H1 (cell line): ENCODE results near the gene LAMA3. TPM values are rescaled to one million over a fixed set of nuclear protein-coding genes. Genes with fewer than 3 reads are reported as not detected.

Source experiments
- CBX5 ChIP-seq: fragments of 300-800, 300-1000 bp; sonication (generic); IDR thresholded peaks from 2 replicates; pipeline ENCODE4 v1.7.1; 2016; ENCODE audit warnings: antibody characterized with exemption, low read length, low read depth
- CEBPB ChIP-seq: IDR thresholded peaks from 2 replicates; pipeline ENCODE4 v1.6.1; 2012; ENCODE audit warnings: low read depth, low read length
- CHD1 ChIP-seq: IDR thresholded peaks from 2 replicates; pipeline ENCODE4 v1.6.1; 2012; ENCODE audit warnings: low read depth, low read length, improper control_type of control experiment
- CTCF ChIP-seq, 3 experiments: IDR thresholded peaks; 1 replicate in 2 of 3; 2 replicates in 1 of 3; pipeline versions ENCODE4 v1.5.1 to v1.6.1; 2011; ENCODE audit warnings: low read length in 3 of 3, mild to moderate bottlenecking in 3 of 3, inconsistent platforms in 2 of 3, low read depth in 1 of 3, moderate library complexity in 1 of 3; ENCODE audit not compliant: insufficient read depth in 1 of 3; ENCODE audit errors: control extremely low read depth in 1 of 3
- KDM4A ChIP-seq: IDR thresholded peaks from one replicate; pipeline ENCODE4 v1.7.1; 2012; ENCODE audit warnings: low read depth, mild to moderate bottlenecking, moderate library complexity, low read length, inconsistent platforms; ENCODE audit not compliant: severe bottlenecking
- POU5F1 ChIP-seq: IDR thresholded peaks from 2 replicates; pipeline ENCODE4 v1.6.1; 2011; ENCODE audit warnings: low read depth, mild to moderate bottlenecking, low read length, moderate library complexity
- SIN3A ChIP-seq, 2 experiments: IDR thresholded peaks in 1 of 2; conservative IDR thresholded peaks in 1 of 2; 2 replicates each; pipeline ENCODE4 v1.6.1; 2011 to 2012; ENCODE audit warnings: low read length in 2 of 2, improper control_type of control experiment in 1 of 2, low read depth in 1 of 2, mild to moderate bottlenecking in 1 of 2
- SP1 ChIP-seq: IDR thresholded peaks from 2 replicates; pipeline ENCODE4 v1.6.1; 2011; ENCODE audit warnings: low read depth, low read length
- polyA plus RNA-seq, 7 experiments: library from polyadenylated mRNA; depleted of rRNA in 3 of 7; stranded (reverse) in 5 of 7; unstranded in 2 of 7; fragments of >200 nt in 5 of 7; fragments of 200-250 nt in 2 of 7; gene quantifications; 1 replicate in 5 of 7; 2 replicates in 1 of 7; 4 replicates in 1 of 7; pipeline versions ENCODE4 v1.2.1 to v1.2.3, GENCODE V29; 2011 to 2013; ENCODE audit warnings: missing spikeins in 2 of 7, mixed read lengths in 2 of 7
- total RNA-seq: library from RNA; stranded (reverse); fragmentation: NEBNext Ultra II Directional; extraction: Animal tissue kit (Norgen Biotek cat#: 25700); gene quantifications from 2 replicates; pipeline ENCODE4 v1.2.1, GENCODE V29; 2021
- TF ChIP-seq, protein P1 (sequence below): fragments of 300-600 bp; sonication (generic); IDR thresholded peaks from 2 replicates; pipeline ENCODE4 v1.7.1; 2012; ENCODE audit warnings: low read length, moderate library complexity, mild to moderate bottlenecking, inconsistent platforms; ENCODE audit not compliant: insufficient replicate concordance

Gene LAMA3
- total and polyA plus RNA-seq, 2 of the 8 experiments (the other 6 are each of a cell fraction or from before 2014, with no cell fraction given): 0.76 to 5.0 TPM

DNA sequence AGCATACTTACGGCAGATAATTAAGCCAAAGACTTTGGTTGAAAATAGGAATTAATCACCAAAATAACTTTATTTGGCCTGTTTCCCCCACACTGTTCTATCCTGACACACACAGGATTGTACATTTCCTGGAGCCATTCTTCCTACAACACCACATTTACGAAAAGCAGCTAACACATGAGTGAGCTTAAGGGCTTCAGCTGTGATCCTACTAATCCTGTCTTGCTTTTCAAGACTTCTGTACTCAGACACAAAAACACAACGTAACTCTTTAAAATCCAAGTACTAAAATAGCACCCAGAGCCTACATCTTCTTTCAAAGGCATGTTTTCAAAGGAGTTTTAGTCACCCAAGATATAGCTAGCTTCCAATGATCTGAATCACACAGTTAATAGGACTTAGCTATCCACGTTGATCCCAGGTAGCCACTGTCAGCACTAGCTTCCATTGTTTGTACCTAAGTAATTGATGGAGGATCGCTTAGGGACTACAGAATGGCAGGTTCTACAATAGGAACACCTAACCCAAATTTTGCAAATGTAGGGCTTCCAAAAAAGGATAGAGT lies 282.5 kb downstream of the LAMA3 start (continued):
- TF ChIP-seq, protein P1, sequence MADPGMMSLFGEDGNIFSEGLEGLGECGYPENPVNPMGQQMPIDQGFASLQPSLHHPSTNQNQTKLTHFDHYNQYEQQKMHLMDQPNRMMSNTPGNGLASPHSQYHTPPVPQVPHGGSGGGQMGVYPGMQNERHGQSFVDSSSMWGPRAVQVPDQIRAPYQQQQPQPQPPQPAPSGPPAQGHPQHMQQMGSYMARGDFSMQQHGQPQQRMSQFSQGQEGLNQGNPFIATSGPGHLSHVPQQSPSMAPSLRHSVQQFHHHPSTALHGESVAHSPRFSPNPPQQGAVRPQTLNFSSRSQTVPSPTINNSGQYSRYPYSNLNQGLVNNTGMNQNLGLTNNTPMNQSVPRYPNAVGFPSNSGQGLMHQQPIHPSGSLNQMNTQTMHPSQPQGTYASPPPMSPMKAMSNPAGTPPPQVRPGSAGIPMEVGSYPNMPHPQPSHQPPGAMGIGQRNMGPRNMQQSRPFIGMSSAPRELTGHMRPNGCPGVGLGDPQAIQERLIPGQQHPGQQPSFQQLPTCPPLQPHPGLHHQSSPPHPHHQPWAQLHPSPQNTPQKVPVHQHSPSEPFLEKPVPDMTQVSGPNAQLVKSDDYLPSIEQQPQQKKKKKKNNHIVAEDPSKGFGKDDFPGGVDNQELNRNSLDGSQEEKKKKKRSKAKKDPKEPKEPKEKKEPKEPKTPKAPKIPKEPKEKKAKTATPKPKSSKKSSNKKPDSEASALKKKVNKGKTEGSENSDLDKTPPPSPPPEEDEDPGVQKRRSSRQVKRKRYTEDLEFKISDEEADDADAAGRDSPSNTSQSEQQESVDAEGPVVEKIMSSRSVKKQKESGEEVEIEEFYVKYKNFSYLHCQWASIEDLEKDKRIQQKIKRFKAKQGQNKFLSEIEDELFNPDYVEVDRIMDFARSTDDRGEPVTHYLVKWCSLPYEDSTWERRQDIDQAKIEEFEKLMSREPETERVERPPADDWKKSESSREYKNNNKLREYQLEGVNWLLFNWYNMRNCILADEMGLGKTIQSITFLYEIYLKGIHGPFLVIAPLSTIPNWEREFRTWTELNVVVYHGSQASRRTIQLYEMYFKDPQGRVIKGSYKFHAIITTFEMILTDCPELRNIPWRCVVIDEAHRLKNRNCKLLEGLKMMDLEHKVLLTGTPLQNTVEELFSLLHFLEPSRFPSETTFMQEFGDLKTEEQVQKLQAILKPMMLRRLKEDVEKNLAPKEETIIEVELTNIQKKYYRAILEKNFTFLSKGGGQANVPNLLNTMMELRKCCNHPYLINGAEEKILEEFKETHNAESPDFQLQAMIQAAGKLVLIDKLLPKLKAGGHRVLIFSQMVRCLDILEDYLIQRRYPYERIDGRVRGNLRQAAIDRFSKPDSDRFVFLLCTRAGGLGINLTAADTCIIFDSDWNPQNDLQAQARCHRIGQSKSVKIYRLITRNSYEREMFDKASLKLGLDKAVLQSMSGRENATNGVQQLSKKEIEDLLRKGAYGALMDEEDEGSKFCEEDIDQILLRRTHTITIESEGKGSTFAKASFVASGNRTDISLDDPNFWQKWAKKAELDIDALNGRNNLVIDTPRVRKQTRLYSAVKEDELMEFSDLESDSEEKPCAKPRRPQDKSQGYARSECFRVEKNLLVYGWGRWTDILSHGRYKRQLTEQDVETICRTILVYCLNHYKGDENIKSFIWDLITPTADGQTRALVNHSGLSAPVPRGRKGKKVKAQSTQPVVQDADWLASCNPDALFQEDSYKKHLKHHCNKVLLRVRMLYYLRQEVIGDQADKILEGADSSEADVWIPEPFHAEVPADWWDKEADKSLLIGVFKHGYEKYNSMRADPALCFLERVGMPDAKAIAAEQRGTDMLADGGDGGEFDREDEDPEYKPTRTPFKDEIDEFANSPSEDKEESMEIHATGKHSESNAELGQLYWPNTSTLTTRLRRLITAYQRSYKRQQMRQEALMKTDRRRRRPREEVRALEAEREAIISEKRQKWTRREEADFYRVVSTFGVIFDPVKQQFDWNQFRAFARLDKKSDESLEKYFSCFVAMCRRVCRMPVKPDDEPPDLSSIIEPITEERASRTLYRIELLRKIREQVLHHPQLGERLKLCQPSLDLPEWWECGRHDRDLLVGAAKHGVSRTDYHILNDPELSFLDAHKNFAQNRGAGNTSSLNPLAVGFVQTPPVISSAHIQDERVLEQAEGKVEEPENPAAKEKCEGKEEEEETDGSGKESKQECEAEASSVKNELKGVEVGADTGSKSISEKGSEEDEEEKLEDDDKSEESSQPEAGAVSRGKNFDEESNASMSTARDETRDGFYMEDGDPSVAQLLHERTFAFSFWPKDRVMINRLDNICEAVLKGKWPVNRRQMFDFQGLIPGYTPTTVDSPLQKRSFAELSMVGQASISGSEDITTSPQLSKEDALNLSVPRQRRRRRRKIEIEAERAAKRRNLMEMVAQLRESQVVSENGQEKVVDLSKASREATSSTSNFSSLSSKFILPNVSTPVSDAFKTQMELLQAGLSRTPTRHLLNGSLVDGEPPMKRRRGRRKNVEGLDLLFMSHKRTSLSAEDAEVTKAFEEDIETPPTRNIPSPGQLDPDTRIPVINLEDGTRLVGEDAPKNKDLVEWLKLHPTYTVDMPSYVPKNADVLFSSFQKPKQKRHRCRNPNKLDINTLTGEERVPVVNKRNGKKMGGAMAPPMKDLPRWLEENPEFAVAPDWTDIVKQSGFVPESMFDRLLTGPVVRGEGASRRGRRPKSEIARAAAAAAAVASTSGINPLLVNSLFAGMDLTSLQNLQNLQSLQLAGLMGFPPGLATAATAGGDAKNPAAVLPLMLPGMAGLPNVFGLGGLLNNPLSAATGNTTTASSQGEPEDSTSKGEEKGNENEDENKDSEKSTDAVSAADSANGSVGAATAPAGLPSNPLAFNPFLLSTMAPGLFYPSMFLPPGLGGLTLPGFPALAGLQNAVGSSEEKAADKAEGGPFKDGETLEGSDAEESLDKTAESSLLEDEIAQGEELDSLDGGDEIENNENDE: no peak
- TF ChIP-seq CTCF (IDR thresholded peaks at IDR 0.05; ENCODE audit: control extremely low read depth in 1 of 3, insufficient read depth in 1 of 3, low read depth in 1 of 3, low read length in 3 of 3) (no peak), SIN3A (conservative IDR thresholded peaks at IDR 0.05 in 1 of 2, IDR thresholded peaks at IDR 0.05 in 1 of 2; ENCODE audit: low read depth in 1 of 2, low read length in 2 of 2) (no peak), CEBPB (no peak), CHD1 (no peak), KDM4A (no peak), POU5F1 (no peak), SP1 (no peak), CBX5 (no peak)
